ENCODE data around the gene ADAP1. TPM values are rescaled to one million over a fixed set of nuclear protein-coding genes. Genes with fewer than 3 reads are reported as not detected.
A peak's percentile ranks its signal among the peaks of the same experiment; 100 is the strongest.

Gene ADAP1
- total and polyA plus RNA-seq, 9 donors, result 2.0 to 6.1 (median 3.3) TPM

DNA sequence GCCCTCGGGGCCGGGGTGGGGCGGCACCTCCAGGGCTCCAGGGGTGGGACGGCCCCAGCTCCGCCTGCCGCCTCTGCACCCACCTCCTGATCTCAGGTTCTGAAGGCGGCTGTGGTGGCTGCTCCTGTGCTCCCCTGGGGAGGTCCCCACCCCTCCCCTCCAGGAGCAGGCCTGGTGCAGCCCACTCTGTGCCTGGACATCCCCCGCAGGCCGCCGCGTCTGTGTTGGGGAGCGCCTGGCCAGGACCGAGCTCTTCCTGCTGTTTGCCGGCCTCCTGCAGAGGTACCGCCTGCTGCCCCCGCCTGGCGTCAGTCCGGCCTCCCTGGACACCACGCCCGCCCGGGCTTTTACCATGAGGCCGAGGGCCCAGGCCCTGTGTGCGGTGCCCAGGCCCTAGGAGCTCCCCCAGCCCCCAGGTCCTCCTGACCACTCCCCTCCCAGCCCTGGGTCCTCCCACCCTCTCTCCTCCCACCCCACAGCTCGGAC is 34.0 kb upstream of the ADAP1 start:
- 7% methylated on average over 24 of the region's 24 CpGs for WGBS (ENCODE audit: insufficient coverage)
- H3K4me1 ChIP-seq (ENCODE audit: control insufficient read depth, insufficient read depth, low read length), result peaks cover 61% of the 10 kb centered on the region
- H3K36me3 ChIP-seq (ENCODE audit: control insufficient read depth, insufficient read depth, low read length), result no peaks in the 10 kb centered on the region
- H3K27me3 ChIP-seq (ENCODE audit: control insufficient read depth, insufficient read depth, low read length), result peaks cover 9% of the 10 kb centered on the region
- no peak overlapping the region for H3K27ac ChIP-seq (ENCODE audit: low read length)
- H3K9me3 ChIP-seq (replicated peaks; ENCODE audit: control insufficient read depth, low read depth, low read length), result no peaks in the 10 kb centered on the region
- no peak for DNase-seq
- H3K4me3 ChIP-seq (ENCODE audit: low read length), result no peak overlapping the region

DNA sequence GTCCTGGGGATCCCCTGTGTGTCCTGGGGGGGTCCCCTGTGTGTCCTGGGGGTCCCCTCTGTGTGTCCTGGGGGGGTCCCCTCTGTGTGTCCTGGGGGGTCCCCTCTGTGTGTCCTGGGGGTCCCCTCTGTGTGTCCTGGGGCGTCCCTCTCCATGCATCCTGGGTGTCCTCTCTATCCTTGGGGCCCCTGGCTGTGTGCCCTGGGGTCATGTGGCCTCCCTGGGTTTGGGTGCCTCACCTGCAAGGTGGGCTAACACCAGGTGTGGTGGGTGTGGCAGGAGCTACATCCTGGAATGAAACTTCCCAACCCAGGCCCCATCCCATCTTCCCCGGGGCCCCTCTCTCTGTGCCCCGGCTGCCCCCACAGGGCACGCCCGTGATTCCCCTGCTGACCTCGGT is 33.4 kb upstream of the ADAP1 start:
- DNase-seq, result no peak
- 40% methylated on average over 5 of the region's 6 CpGs for WGBS (ENCODE audit: insufficient coverage)
- H3K4me1 ChIP-seq (ENCODE audit: control insufficient read depth, insufficient read depth, low read length), result peaks cover 61% of the 10 kb centered on the region
- H3K27ac ChIP-seq (ENCODE audit: low read length), result no peak overlapping the region
- peaks cover 9% of the 10 kb centered on the region for H3K27me3 ChIP-seq (ENCODE audit: control insufficient read depth, insufficient read depth, low read length)
- no peaks in the 10 kb centered on the region for H3K9me3 ChIP-seq (replicated peaks; ENCODE audit: control insufficient read depth, low read depth, low read length)
- H3K36me3 ChIP-seq (ENCODE audit: control insufficient read depth, insufficient read depth, low read length), result no peaks in the 10 kb centered on the region
- H3K4me3 ChIP-seq (ENCODE audit: low read length), result no peak overlapping the region

DNA sequence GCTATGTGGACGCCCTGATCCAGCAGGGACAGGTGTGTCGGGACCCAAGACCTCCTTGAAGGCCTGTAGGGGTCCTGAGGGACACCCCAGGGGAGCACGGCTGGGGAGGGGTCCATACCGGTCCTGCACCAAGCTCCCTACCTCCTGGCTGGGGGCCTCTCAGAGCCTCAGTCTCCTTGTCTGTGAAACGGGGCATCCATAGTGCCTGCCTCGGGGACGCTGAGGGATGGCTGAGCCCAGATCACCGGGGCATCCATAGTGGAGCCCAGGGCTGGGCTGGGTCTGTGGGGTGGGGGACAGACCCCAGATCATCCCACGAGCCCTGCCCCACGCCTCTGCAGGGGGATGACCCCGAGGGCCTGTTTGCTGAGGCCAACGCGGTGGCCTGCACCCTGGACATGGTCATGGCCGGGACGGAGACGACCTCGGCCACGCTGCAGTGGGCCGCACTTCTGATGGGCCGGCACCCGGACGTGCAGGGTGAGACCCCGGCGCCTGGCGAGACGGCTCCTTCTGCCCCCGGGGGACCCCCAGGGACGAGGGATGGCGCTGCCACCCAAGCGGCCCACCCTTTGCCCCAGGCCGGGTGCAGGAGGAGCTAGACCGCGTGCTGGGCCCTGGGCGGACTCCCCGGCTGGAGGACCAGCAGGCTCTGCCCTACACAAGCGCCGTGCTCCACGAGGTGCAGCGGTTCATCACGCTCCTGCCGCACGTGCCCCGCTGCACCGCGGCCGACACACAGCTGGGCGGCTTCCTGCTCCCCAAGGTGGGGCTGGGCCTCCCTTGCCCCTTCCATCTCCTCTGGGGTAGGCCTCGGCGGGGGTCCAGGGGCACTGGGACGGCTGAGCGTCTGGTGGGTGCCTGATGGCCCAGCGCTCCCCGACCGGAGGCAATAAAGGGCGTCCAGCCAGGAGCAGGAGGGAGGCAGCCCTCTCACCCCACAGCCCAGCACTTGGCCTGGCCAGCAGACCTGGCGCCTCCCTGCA is 32.6 kb upstream of the ADAP1 start:
- Histone ChIP-seq H3K4me1 (ENCODE audit: control insufficient read depth, insufficient read depth, low read length) (peaks cover 61% of the 10 kb centered on the region), H3K9me3 (replicated peaks; ENCODE audit: control insufficient read depth, low read depth, low read length) (no peaks in the 10 kb centered on the region), H3K36me3 (ENCODE audit: control insufficient read depth, insufficient read depth, low read length) (no peaks in the 10 kb centered on the region), H3K27ac (ENCODE audit: low read length) (no peak overlapping the region), H3K27me3 (ENCODE audit: control insufficient read depth, insufficient read depth, low read length) (peaks cover 9% of the 10 kb centered on the region), H3K4me3 (ENCODE audit: low read length) (no peak overlapping the region)
- 83% methylated on average over 56 of the region's 56 CpGs for WGBS (ENCODE audit: insufficient coverage)
- no peak for DNase-seq

DNA sequence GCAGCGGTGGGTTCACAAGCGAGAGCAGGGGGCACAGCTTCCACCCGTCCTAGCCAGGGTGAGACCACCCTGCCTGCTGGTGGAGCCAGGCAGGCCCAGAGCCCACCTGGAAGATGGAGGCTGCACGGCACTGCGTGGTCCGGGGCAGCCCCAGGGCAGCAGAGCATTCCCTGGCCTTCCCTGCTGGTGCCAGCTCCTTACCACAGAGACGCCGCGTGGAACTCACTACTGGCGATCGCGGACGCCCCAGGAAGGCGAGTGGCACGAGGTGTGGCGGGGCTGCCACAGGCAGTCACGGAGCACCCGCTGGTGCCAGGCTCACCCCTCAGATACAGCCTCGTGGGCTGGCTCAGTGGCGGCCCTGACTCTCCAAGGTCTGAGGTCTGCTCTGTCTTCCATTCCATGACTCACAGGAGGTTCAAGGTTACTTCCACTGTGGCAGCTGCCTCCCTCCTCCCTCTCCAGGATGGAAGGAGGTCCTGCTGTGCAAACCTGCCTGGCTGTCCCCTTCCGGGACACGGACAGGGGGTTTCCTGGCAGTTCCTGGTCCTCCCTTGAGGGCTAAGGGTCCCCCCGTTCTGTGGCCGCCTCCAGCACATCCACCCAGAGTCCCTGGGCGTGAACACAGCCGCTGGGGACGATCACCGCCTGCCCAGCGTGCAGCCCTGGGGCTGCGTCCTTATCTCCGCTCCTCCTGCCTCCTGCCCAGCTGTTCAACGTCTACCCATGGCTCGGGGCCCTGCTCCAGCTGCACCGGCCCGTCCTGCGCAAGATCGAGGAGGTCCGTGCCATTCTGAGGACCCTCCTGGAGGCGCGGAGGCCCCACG is 31.6 kb upstream of the ADAP1 start:
- no peaks in the 10 kb centered on the region for H3K9me3 ChIP-seq (replicated peaks; ENCODE audit: control insufficient read depth, low read depth, low read length)
- H3K4me3 ChIP-seq (ENCODE audit: low read length), result no peak overlapping the region
- H3K27ac ChIP-seq (ENCODE audit: low read length), result no peak overlapping the region
- peaks cover 9% of the 10 kb centered on the region for H3K27me3 ChIP-seq (ENCODE audit: control insufficient read depth, insufficient read depth, low read length)
- WGBS (ENCODE audit: insufficient coverage), result 60% methylated on average over 41 of the region's 41 CpGs
- H3K4me1 ChIP-seq (ENCODE audit: control insufficient read depth, insufficient read depth, low read length), result peaks cover 57% of the 10 kb centered on the region
- no peak for DNase-seq
- no peaks in the 10 kb centered on the region for H3K36me3 ChIP-seq (ENCODE audit: control insufficient read depth, insufficient read depth, low read length)

DNA sequence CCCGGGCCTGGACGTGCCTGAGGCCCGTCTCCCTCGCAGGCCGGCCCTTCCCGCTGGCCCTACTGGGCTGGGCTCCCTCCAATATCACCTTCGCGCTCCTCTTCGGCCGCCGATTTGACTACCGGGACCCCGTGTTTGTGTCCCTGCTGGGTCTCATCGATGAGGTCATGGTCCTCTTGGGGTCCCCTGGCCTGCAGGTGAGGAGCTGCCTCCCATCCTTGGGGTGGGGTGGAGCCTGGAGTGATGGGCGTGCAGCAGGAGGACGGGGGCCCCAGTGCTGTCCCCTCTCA is 30.6 kb upstream of the ADAP1 start:
- WGBS (ENCODE audit: insufficient coverage), result 57% methylated on average over 7 of the region's 16 CpGs
- Histone ChIP-seq H3K27ac (ENCODE audit: low read length) (no peak overlapping the region), H3K27me3 (ENCODE audit: control insufficient read depth, insufficient read depth, low read length) (peaks cover 9% of the 10 kb centered on the region), H3K4me1 (ENCODE audit: control insufficient read depth, insufficient read depth, low read length) (peaks cover 49% of the 10 kb centered on the region), H3K9me3 (replicated peaks; ENCODE audit: control insufficient read depth, low read depth, low read length) (no peaks in the 10 kb centered on the region), H3K36me3 (ENCODE audit: control insufficient read depth, insufficient read depth, low read length) (no peaks in the 10 kb centered on the region), H3K4me3 (ENCODE audit: low read length) (no peak overlapping the region)
- DNase-seq, result no peak

DNA sequence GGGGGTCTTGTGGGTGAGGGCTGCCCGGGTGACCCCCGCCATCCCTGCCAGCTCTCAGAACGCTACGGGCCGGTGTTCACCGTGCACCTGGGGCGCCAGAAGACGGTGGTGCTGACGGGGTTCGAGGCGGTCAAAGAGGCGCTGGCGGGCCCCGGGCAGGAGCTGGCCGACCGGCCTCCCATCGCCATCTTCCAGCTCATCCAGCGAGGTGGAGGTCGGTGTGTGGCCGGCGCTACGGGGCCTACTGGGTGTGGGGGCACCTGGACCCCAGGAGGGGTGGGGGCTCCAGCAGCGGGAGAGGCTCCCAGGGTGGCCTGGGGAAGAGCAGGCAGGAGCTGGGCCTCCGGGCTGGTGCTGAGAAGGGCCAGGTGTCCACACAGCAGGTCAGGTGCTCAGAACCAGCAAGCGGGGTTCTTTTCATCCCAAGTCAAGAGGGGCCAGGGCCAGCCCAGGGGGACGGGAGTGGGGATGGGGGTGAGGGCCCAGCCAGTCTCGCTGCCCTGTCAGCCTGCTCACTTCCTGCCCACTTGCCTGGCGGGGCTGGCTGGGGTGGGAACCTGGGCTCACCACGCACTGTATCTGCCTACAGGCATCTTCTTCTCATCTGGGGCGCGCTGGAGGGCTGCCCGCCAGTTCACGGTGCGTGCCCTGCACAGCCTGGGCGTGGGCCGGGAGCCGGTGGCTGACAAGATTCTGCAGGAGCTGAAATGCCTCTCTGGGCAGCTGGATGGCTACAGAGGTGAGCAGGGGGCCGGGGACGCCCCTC is 30.1 kb upstream of the ADAP1 start:
- H3K4me1 ChIP-seq (ENCODE audit: control insufficient read depth, insufficient read depth, low read length), result peaks cover 54% of the 10 kb centered on the region
- 82% methylated on average over 35 of the region's 39 CpGs for WGBS (ENCODE audit: insufficient coverage)
- H3K4me3 ChIP-seq (ENCODE audit: low read length), result no peak overlapping the region
- DNase-seq, result no peak
- peaks cover 9% of the 10 kb centered on the region for H3K27me3 ChIP-seq (ENCODE audit: control insufficient read depth, insufficient read depth, low read length)
- H3K9me3 ChIP-seq (replicated peaks; ENCODE audit: control insufficient read depth, low read depth, low read length), result no peaks in the 10 kb centered on the region
- H3K36me3 ChIP-seq (ENCODE audit: control insufficient read depth, insufficient read depth, low read length), result no peaks in the 10 kb centered on the region
- no peak overlapping the region for H3K27ac ChIP-seq (ENCODE audit: low read length)

DNA sequence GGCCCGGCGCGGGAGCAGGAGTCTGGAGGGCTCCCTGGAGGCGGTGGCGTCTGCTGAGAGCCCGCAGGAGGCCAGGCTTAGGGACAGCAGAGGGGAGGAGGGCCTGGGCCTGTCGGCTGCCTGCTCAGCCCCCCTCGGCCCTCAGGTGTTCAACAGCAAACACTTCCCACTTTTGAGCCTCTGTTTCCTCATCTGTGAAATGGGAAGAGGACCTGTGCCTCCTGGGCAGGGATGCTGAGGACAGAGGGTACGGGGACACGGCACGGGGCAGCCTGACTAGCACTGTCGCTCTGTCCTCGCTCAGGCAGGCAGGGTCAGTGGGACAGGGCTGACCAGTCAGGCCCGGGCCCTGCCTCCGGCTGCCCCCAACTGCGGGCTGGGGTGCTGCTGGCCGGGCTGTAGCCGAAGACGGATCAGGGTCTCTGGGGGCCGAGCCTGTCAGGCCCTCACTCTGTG is 29.2 kb upstream of the ADAP1 start:
- H3K27ac ChIP-seq (ENCODE audit: low read length), result no peak overlapping the region
- no peaks in the 10 kb centered on the region for H3K9me3 ChIP-seq (replicated peaks; ENCODE audit: control insufficient read depth, low read depth, low read length)
- WGBS (ENCODE audit: insufficient coverage), result 79% methylated on average over 14 of the region's 20 CpGs

DNA sequence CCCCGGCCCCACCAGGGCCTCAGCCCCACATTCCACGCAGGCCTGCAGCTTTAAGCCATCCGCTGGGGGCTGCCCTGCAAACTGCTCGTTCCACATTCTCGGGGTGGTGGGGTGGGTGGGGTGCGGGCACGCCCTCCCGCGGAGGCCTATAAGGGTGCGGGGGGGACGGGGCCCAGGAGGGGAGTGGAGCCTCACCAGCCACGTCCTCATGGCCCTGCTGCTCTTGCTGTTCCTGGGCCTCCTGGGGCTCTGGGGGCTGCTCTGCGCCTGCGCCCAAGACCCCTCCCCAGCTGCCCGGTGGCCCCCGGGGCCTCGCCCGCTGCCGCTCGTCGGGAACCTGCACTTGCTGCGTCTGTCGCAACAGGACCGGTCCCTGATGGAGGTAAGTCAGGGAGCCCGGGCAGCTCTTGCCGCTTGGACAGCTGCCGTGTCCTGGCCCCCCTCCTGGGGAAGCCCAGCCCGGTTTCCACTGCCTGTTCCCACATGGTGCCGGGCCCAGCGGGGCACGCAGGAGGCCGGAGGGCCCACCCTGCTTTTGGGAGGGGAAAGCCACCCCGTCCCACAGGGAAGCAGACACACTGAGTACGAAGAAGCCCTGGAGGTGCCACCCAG is 28.6 kb upstream of the ADAP1 start, which contains the start of gene CYP2W1:
TSS of gene CYP2W1 (plus strand) at position 178 of the 612 bp plus-strand sequence. CDS start at position 209, 31 bp downstream.
- Histone ChIP-seq H3K4me1 (ENCODE audit: control insufficient read depth, insufficient read depth, low read length) (peaks cover 41% of the 10 kb centered on the region), H3K27me3 (ENCODE audit: control insufficient read depth, insufficient read depth, low read length) (peaks cover 9% of the 10 kb centered on the region), H3K4me3 (ENCODE audit: low read length) (no peak within 1 kb of the TSS), H3K9me3 (replicated peaks; ENCODE audit: control insufficient read depth, low read depth, low read length) (no peaks in the 10 kb centered on the region), H3K27ac (ENCODE audit: low read length) (peak within 1 kb of the TSS; percentile 38), H3K36me3 (ENCODE audit: control insufficient read depth, insufficient read depth, low read length) (no peaks in the 10 kb centered on the region)
- WGBS (ENCODE audit: insufficient coverage), result 45% methylated on average over 25 of the region's 34 CpGs
- DNase-seq, result no peak

More for the DNA sequence above, 29.2 kb upstream of the ADAP1 start:
- Histone ChIP-seq H3K36me3 (ENCODE audit: control insufficient read depth, insufficient read depth, low read length) (no peaks in the 10 kb centered on the region), H3K4me3 (ENCODE audit: low read length) (no peak overlapping the region), H3K4me1 (ENCODE audit: control insufficient read depth, insufficient read depth, low read length) (peaks cover 47% of the 10 kb centered on the region), H3K27me3 (ENCODE audit: control insufficient read depth, insufficient read depth, low read length) (peaks cover 9% of the 10 kb centered on the region)
- no peak for DNase-seq

DNA sequence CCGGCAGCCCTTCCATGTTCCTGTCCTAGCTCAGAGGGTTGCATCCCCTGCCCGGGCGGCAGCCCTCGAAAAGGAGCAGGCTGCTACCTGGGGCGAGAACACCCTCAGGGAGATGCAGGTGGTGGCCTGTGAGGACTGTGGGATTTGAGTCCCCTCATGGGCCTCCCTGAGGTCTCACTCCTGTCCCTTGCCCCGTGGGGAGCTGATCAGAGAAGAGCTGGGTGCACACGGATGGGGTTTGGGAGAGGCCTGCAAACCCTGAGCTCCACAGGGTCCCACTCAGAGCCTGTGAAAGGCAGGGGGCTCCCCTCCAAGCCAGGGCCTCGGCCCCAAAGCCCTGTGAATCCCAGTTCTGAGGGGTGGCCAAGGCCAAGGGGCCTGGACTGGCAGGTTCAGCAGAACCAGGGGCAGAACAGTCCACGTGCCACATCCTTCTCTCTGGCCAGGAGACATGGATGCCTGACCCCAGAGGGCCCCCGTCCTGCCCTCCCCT is 28.1 kb upstream of the ADAP1 start:
- 41% methylated on average over 8 of the region's 10 CpGs for WGBS (ENCODE audit: insufficient coverage)
- Histone ChIP-seq H3K27me3 (ENCODE audit: control insufficient read depth, insufficient read depth, low read length) (peaks cover 7% of the 10 kb centered on the region), H3K4me1 (ENCODE audit: control insufficient read depth, insufficient read depth, low read length) (peaks cover 38% of the 10 kb centered on the region), H3K27ac (ENCODE audit: low read length) (peak overlapping the region; percentile 31), H3K36me3 (ENCODE audit: control insufficient read depth, insufficient read depth, low read length) (no peaks in the 10 kb centered on the region), H3K9me3 (replicated peaks; ENCODE audit: control insufficient read depth, low read depth, low read length) (no peaks in the 10 kb centered on the region), H3K4me3 (ENCODE audit: low read length) (no peak overlapping the region)
- no peak for DNase-seq

Data from muscle of leg (tissue), 11 donors.